Measurements from ENCODE around the gene C11orf91.
"Not testable (repeated sequence)": the region's sequence is repeated elsewhere in the genome, so short reads cannot be mapped to it uniquely, and the experiment has no call there.

Gene C11orf91

GRCh38 chr11:33721984-33722383 is 21.4 kb upstream of the C11orf91 start:
- DNase-seq (ENCODE audit: low spot score) = no peak

- DNase-seq (ENCODE audit: low spot score) = no peak
These were observed 20.8 kb upstream of the C11orf91 start for GRCh38 chr11:33721426-33721825.

- no peak for DNase-seq (ENCODE audit: low spot score)
These were observed 19.0 kb upstream of the C11orf91 start for GRCh38 chr11:33719587-33719986.

- no peak for DNase-seq (ENCODE audit: low spot score)
These were observed 17.8 kb upstream of the C11orf91 start for GRCh38 chr11:33718440-33718839.

GRCh38 chr11:33716243-33716642 is 15.6 kb upstream of the C11orf91 start:
- DNase-seq (ENCODE audit: low spot score) = peak; percentile 35

GRCh38 chr11:33713856-33714398 is 13.3 kb upstream of the C11orf91 start:
- DNase-seq (ENCODE audit: low spot score) = no peak

- no peak for DNase-seq (ENCODE audit: low spot score)
These were observed 12.7 kb upstream of the C11orf91 start for GRCh38 chr11:33713151-33713855.

GRCh38 chr11:33712436-33712835 is 11.8 kb upstream of the C11orf91 start:
- no peak for DNase-seq (ENCODE audit: low spot score)

GRCh38 chr11:33709466-33709865 is 8.8 kb upstream of the C11orf91 start:
- DNase-seq (ENCODE audit: low spot score) = no peak

- no peak for DNase-seq (ENCODE audit: low spot score)
These were observed 8.4 kb upstream of the C11orf91 start for GRCh38 chr11:33708985-33709384.

- DNase-seq (ENCODE audit: low spot score) = not testable (repeated sequence)
These were observed 7.2 kb upstream of the C11orf91 start for GRCh38 chr11:33707831-33708230.

- no peak for DNase-seq (ENCODE audit: low spot score)
These were observed 6.3 kb upstream of the C11orf91 start for GRCh38 chr11:33706966-33707365.

GRCh38 chr11:33706546-33706945 is 5.9 kb upstream of the C11orf91 start:
- no peak for DNase-seq (ENCODE audit: low spot score)

GRCh38 chr11:33704240-33705002 is 3.8 kb upstream of the C11orf91 start:
- DNase-seq (ENCODE audit: low spot score) = no peak

- no peak for DNase-seq (ENCODE audit: low spot score)
These were observed 3.2 kb upstream of the C11orf91 start for GRCh38 chr11:33703788-33704187.

GRCh38 chr11:33703234-33703633 is 2.6 kb upstream of the C11orf91 start:
- DNase-seq (ENCODE audit: low spot score) = no peak

GRCh38 chr11:33701302-33702230 is 940 bp upstream of the C11orf91 start:
- DNase-seq (ENCODE audit: low spot score) = no peak

GRCh38 chr11:33700063-33700501 is 544 bp downstream of the C11orf91 start:
- no peak for DNase-seq (ENCODE audit: low spot score)

GRCh38 chr11:33699515-33700062 is 1.0 kb downstream of the C11orf91 start:
- DNase-seq (ENCODE audit: low spot score) = no peak

- no peak for DNase-seq (ENCODE audit: low spot score)
These were observed 1.7 kb downstream of the C11orf91 start for GRCh38 chr11:33698921-33699320.

- no peak for DNase-seq (ENCODE audit: low spot score)
These were observed 2.6 kb downstream of the C11orf91 start for GRCh38 chr11:33697997-33698396.
